K562 (cell line): ENCODE results near the gene NEU1. TPM values are rescaled to one million over a fixed set of nuclear protein-coding genes. Genes with fewer than 3 reads are reported as not detected.

Source experiments
- ATAC-seq: fragments of 200-7000 bp; cut with Tn5 transposase; 3 replicates; pipeline ENCODE4 v1.9.1; 2020; ENCODE audit warnings: moderate library complexity
- BruUV-seq: library from RNA; stranded (reverse); fragments of 400-500 nt; replicated peaks from 2 replicates; lab custom pipeline; 2021; lab: Mats Ljungman, UMichigan
- CTCF ChIA-PET: fragments of 300-600 bp; formaldehyde crosslinking; extraction: SDS; loops from one replicate; lab custom pipeline; 2021; ENCODE audit warnings: low intra/inter-chr PET ratio; lab: Yijun Ruan, JAX
- POLR2A ChIA-PET: fragments of 300-600, 350-650 bp; sonication (Branson Sonifier 250); formaldehyde crosslinking; extraction: SDS; loops from one replicate; lab custom pipeline; 2021; ENCODE audit warnings: antibody characterized with exemption, inconsistent platforms; lab: Yijun Ruan, JAX
- DNase-seq, 4 experiments: peaks; one replicate each; pipeline versions ENCODE4 v3.0.0 to v3.0.0-alpha.2; 2011 to 2018; ENCODE audit warnings: low spot score in 3 of 4, mixed read lengths in 3 of 4; ENCODE audit errors: extremely low read depth in 1 of 4
- FAIRE-seq: peaks from 2 replicates; lab custom pipeline; 2011; peaks lifted over from hg19 to GRCh38; lab: Jason Lieb, UNC
- H2AFZ ChIP-seq: 2 replicates; pipeline ENCODE4 v1.6.0; 2011; ENCODE audit warnings: low read depth, low read length, control low read depth, inconsistent platforms
- H3K27ac ChIP-seq: fragments of 200-600 bp; 3 replicates; pipeline ENCODE4 v1.8.0; 2011; ENCODE audit warnings: low read depth, mild to moderate bottlenecking, control low read depth, inconsistent platforms, low read length, moderate library complexity, mixed read lengths; ENCODE audit errors: extremely low read depth
- H3K27me3 ChIP-seq, 2 experiments: fragments of 300-600 bp in 1 of 2; 2 replicates in 1 of 2; 3 replicates in 1 of 2; pipeline versions ENCODE4 v1.6.0 to v1.8.0; 2011; ENCODE audit warnings: inconsistent platforms in 2 of 2, low read length in 2 of 2, mild to moderate bottlenecking in 1 of 2, mixed read lengths in 1 of 2, moderate library complexity in 1 of 2; ENCODE audit not compliant: control insufficient read depth in 2 of 2, insufficient read depth in 2 of 2
- H3K36me3 ChIP-seq: fragments of 300-600 bp; 3 replicates; pipeline ENCODE4 v1.8.0; 2011; ENCODE audit warnings: mild to moderate bottlenecking, low read length, inconsistent platforms; ENCODE audit not compliant: control insufficient read depth, insufficient read depth
- H3K4me1 ChIP-seq, 2 experiments: fragments of 200-600 bp in 1 of 2; replicated peaks in 1 of 2; 2 replicates in 1 of 2; 3 replicates in 1 of 2; pipeline versions ENCODE4 v1.5.1 to v1.8.0; 2011; ENCODE audit warnings: inconsistent platforms in 2 of 2, low read length in 2 of 2, mild to moderate bottlenecking in 1 of 2, mixed read lengths in 1 of 2, moderate library complexity in 1 of 2; ENCODE audit not compliant: control insufficient read depth in 2 of 2, insufficient read depth in 2 of 2
- H3K4me2 ChIP-seq: 2 replicates; pipeline ENCODE4 v1.6.1; 2011; ENCODE audit warnings: low read length, control low read depth, inconsistent platforms, mixed read lengths; ENCODE audit not compliant: insufficient read depth
- H3K4me3 ChIP-seq: fragments of 200-600 bp; sonication (generic), shearing (Covaris generic); 2 replicates; pipeline ENCODE4 v1.5.1; 2016; ENCODE audit warnings: control low read depth, inconsistent platforms
- H3K79me2 ChIP-seq: fragments of 200-600 bp; 3 replicates; pipeline ENCODE4 v1.8.0; 2011; ENCODE audit warnings: low read length, inconsistent platforms; ENCODE audit not compliant: control insufficient read depth, insufficient read depth
- H3K9ac ChIP-seq, 2 experiments: 2 replicates each; pipeline versions ENCODE4 v1.6.0 to v1.6.1; 2011; ENCODE audit warnings: low read depth in 2 of 2, low read length in 2 of 2, control low read depth in 1 of 2, inconsistent platforms in 1 of 2, mild to moderate bottlenecking in 1 of 2, mixed read lengths in 1 of 2; ENCODE audit not compliant: insufficient read depth in 1 of 2
- H3K9me1 ChIP-seq: one replicate; pipeline ENCODE4 v1.6.0; 2011; ENCODE audit warnings: inconsistent platforms, mild to moderate bottlenecking, low read length, moderate library complexity; ENCODE audit not compliant: control insufficient read depth, insufficient read depth
- H3K9me3 ChIP-seq: replicated peaks from 2 replicates; pipeline ENCODE4 v1.5.1; 2011; ENCODE audit warnings: low read depth, low read length, inconsistent platforms; ENCODE audit not compliant: control insufficient read depth, insufficient read depth
- H4K20me1 ChIP-seq: replicated peaks from 2 replicates; pipeline ENCODE4 v1.6.1; 2011; ENCODE audit warnings: low read length, inconsistent platforms, mixed read lengths; ENCODE audit not compliant: control insufficient read depth, insufficient read depth
- HINFP ChIP-seq: fragments of 450-650 bp; conservative IDR thresholded peaks from 2 replicates; pipeline ENCODE4 v1.6.1; 2016; ENCODE audit warnings: missing genetic modification characterization, low read depth, mild to moderate bottlenecking, control low read depth, missing compliant biosample characterization
- NFE2 ChIP-seq: IDR thresholded peaks from 2 replicates; pipeline ENCODE4 v1.6.1; 2014; ENCODE audit warnings: antibody characterized with exemption, low read depth
- PHF20 ChIP-seq: fragments of 450-650 bp; IDR thresholded peaks from 2 replicates; pipeline ENCODE4 v1.6.1; 2018; ENCODE audit not compliant: partially characterized antibody
- PHF21A ChIP-seq: fragments of 450-650 bp; IDR thresholded peaks from 2 replicates; pipeline ENCODE4 v1.6.1; 2017; ENCODE audit warnings: low read depth, borderline replicate concordance
- PRMT5 ChIP-seq: sonication (generic); formaldehyde crosslinking; IDR thresholded peaks from 2 replicates; pipeline ENCODE4 v1.5.0; 2020; ENCODE audit warnings: missing genetic modification reagents
- SLC30A9 ChIP-seq: fragments of 250-450 bp; sonication (Bioruptor Pico); IDR thresholded peaks from 2 replicates; pipeline ENCODE4 v1.8.0; 2022; ENCODE audit warnings: mild to moderate bottlenecking, moderate library complexity
- SPI1 ChIP-seq: IDR thresholded peaks from 2 replicates; pipeline ENCODE4 v1.6.1; 2011; ENCODE audit warnings: low read depth, low read length, control low read depth, borderline replicate concordance
- YBX1 ChIP-seq: fragments of 450-650 bp; IDR thresholded peaks from 2 replicates; pipeline ENCODE4 v1.7.1; 2016; ENCODE audit warnings: mild to moderate bottlenecking
- ZNF121 ChIP-seq: sonication (generic); formaldehyde crosslinking; conservative IDR thresholded peaks from 2 replicates; pipeline ENCODE4 v1.8.0; 2022; ENCODE audit warnings: missing genetic modification reagents
- ZZZ3 ChIP-seq: fragments of 450-650 bp; IDR thresholded peaks from 2 replicates; pipeline ENCODE4 v1.6.1; 2016; ENCODE audit warnings: antibody characterized with exemption, mild to moderate bottlenecking, moderate library complexity
- WGBS: fragments of 100-300 bp; shearing (Covaris generic); methylation state at CpG from one replicate; pipeline ENCODE4 v1.1.6; 2016; ENCODE audit warnings: low coverage, mixed read lengths; ENCODE audit not compliant: insufficient coverage; ENCODE audit errors: missing lambda C conversion rate; 5-methylcytosine and 5-hydroxymethylcytosine counted together
- in situ Hi-C: fragments of 300-500 bp; cut with MboI; formaldehyde crosslinking; loops from 4 replicates; pipeline ENCODE4 v1.15.0; 2018; ENCODE audit warnings: inconsistent platforms, mixed read lengths
- intact Hi-C: fragments of 100-400 bp; cut with micrococcal nuclease; formaldehyde crosslinking; loops from 2 replicates; pipeline ENCODE4 v1.14.2; 2022
- polyA plus RNA-seq, 8 experiments: library from polyadenylated mRNA; depleted of rRNA in 4 of 8; stranded (reverse) in 5 of 8; unstranded in 3 of 8; fragments of >200 nt; fragmentation: Nextera tagmentation in 2 of 8; fragmentation: Illumina TruSeq in 1 of 8; extraction: Ambion mirVana in 2 of 8; extraction: Trizol in 1 of 8; gene quantifications; 2 replicates each; pipeline versions ENCODE4 v1.2.1 to v1.2.3, GENCODE V29; 2011 to 2014; ENCODE audit warnings: inconsistent platforms in 1 of 8, missing spikeins in 1 of 8
- total RNA-seq, 7 experiments: library from RNA; depleted of rRNA in 6 of 7; stranded (reverse); fragments of >200 nt in 6 of 7; fragmentation: Illumina TruSeq in 2 of 7; extraction: Trizol in 2 of 7; gene quantifications; 2 replicates each; pipeline versions ENCODE4 v1.2.1 to v1.2.3, GENCODE V29; 2011 to 2021; ENCODE audit warnings: low replicate concordance in 1 of 7
- TF ChIP-seq, protein P1 (sequence below): fragments of 250-450 bp; sonication (Bioruptor Pico); IDR thresholded peaks from 2 replicates; pipeline ENCODE4 v1.8.0; 2021; ENCODE audit warnings: borderline replicate concordance, mild to moderate bottlenecking, moderate library complexity; ENCODE audit not compliant: poor library complexity, severe bottlenecking
- TF ChIP-seq, protein P2 (sequence below): fragments of 250-450 bp; sonication (Bioruptor Pico); IDR thresholded peaks from 2 replicates; pipeline ENCODE4 v1.8.0; 2022; ENCODE audit warnings: inconsistent platforms

The NEU1 gene
- total and polyA plus RNA-seq, 9 of the 15 experiments (the other 6 are each of a cell fraction or from before 2014, with no cell fraction given): 14.8 to 67.8 (median 51.0) TPM

- ATAC-seq (no peak), FAIRE-seq (peak; percentile 23), DNase-seq (no peak)
- no peaks in the 10 kb centered on the region for H3K9me3 ChIP-seq
- 54% methylated on average over 7 of the region's 7 CpGs for WGBS
- peaks cover 20% of the 10 kb centered on the region; the same call in 2 of the 3 replicates for H3K36me3 ChIP-seq
- H3K9ac ChIP-seq: no peak overlapping the region; a peak in 1 of 4 replicates
- no peak overlapping the region for H3K27ac ChIP-seq
- H3K79me2 ChIP-seq: no peaks in the 10 kb centered on the region
- H3K4me2 ChIP-seq: no peak overlapping the region
- CTCF ChIA-PET: no interaction called here
- POLR2A ChIA-PET: interaction anchor here (1.1 to 3.2 kb wide), 3 partner anchors 9 to 14 kb away, joined by 3 to 42 read pairs (median 3); partner anchors contain the start of gene NEU1
- H3K4me3 ChIP-seq: no peak overlapping the region
- H3K4me1 ChIP-seq: peaks cover 0 to 28% of the 10 kb centered on the region in 2 experiments; a peak in 3 of 5 replicates
- no peaks in the 10 kb centered on the region for H3K9me1 ChIP-seq
- in situ Hi-C loops: no loop called here
- intact Hi-C loops: no loop called here
- no peaks in the 10 kb centered on the region for H3K27me3 ChIP-seq
- TF ChIP-seq NFE2 (no peak), ZNF121 (CRISPR knock-in tag) (peak; percentile 91)
- TF ChIP-seq, all 486 proteins: peak for 1
- Histone ChIP-seq H4K20me1 (no peaks in the 10 kb centered on the region), H2AFZ (no peak overlapping the region)
- BruUV-seq: no TSS peak
Observed at GRCh38 chr6:31876357-31876756, 13.7 kb upstream of the NEU1 start.

DNA sequence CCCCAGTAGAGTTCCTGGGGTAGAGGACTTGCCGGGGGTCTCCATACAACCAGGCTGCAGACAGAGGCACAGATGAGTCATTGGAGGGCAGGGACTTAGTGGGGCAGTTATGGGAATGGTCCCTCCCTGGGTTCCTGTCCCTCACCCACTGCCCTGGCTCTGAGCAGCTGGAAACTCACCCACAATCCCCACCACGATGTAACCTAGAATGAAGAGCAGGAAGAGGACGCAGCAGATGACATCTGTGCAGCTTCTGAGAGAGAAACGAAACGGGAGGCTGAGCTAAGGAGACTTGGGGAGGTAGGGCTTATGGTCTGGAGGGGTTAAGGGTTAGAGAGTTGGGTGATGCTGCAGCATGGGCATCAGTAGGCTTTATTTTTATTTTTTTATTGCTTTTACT lies 13.3 kb upstream of the NEU1 start:
- POLR2A ChIA-PET: interaction anchor here (0.5 to 3.2 kb wide), 6 partner anchors 8 to 172 kb away, joined by 3 to 42 read pairs (median 3); partner anchors contain the start of genes NEU1 and VARS1
- TF ChIP-seq YBX1 (no peak), PRMT5 (CRISPR knock-in tag) (no peak), HINFP (no peak), SPI1 (no peak), PHF20 (no peak), PHF21A (no peak), SLC30A9 (CRISPR knock-in tag) (no peak), ZZZ3 (no peak)
- TF ChIP-seq, protein P1, sequence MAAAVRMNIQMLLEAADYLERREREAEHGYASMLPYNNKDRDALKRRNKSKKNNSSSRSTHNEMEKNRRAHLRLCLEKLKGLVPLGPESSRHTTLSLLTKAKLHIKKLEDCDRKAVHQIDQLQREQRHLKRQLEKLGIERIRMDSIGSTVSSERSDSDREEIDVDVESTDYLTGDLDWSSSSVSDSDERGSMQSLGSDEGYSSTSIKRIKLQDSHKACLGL (CRISPR knock-in tag): no peak
- TF ChIP-seq, protein P2, sequence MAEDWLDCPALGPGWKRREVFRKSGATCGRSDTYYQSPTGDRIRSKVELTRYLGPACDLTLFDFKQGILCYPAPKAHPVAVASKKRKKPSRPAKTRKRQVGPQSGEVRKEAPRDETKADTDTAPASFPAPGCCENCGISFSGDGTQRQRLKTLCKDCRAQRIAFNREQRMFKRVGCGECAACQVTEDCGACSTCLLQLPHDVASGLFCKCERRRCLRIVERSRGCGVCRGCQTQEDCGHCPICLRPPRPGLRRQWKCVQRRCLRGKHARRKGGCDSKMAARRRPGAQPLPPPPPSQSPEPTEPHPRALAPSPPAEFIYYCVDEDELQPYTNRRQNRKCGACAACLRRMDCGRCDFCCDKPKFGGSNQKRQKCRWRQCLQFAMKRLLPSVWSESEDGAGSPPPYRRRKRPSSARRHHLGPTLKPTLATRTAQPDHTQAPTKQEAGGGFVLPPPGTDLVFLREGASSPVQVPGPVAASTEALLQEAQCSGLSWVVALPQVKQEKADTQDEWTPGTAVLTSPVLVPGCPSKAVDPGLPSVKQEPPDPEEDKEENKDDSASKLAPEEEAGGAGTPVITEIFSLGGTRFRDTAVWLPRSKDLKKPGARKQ (CRISPR knock-in tag): no peak

More for the DNA sequence above, 13.3 kb upstream of the NEU1 start:
- FAIRE-seq (no peak), DNase-seq (no peak), ATAC-seq (no peak)
- H3K4me3 ChIP-seq: no peak overlapping the region
- peaks cover 15% of the 10 kb centered on the region; the same call in 2 of the 3 replicates for H3K36me3 ChIP-seq
- peaks cover 0 to 33% of the 10 kb centered on the region in 2 experiments; a peak in 3 of 5 replicates for H3K4me1 ChIP-seq
- H3K9me1 ChIP-seq: no peaks in the 10 kb centered on the region
- H3K9ac ChIP-seq: peak overlapping the region in 1 of 2 experiments; percentile 38; a peak in 1 of 4 replicates
- no peaks in the 10 kb centered on the region for H3K79me2 ChIP-seq
- BruUV-seq: no TSS peak
- H3K27ac ChIP-seq: no peak overlapping the region
- intact Hi-C loops (no loop called here), in situ Hi-C loops (no loop called here)
- no peaks in the 10 kb centered on the region for H3K27me3 ChIP-seq
- no peak overlapping the region for H2AFZ ChIP-seq
- 4% methylated on average over 5 of the region's 5 CpGs for WGBS
- no peaks in the 10 kb centered on the region for H4K20me1 ChIP-seq
- no peak overlapping the region for H3K4me2 ChIP-seq
- CTCF ChIA-PET: no interaction called here
- no peaks in the 10 kb centered on the region for H3K9me3 ChIP-seq
